Ishikawa (cell line): ENCODE results near the gene COL18A1.

Source experiments
- CEBPB ChIP-seq: IDR thresholded peaks from 2 replicates; pipeline ENCODE4 v1.6.1; 2012
- CREB1 ChIP-seq: IDR thresholded peaks from 2 replicates; pipeline ENCODE4 v1.6.1; 2012; ENCODE audit warnings: low read depth
- EGR1 ChIP-seq: IDR thresholded peaks from 2 replicates; pipeline ENCODE4 v1.6.1; 2012
- EP300 ChIP-seq: IDR thresholded peaks from 2 replicates; pipeline ENCODE4 v1.6.1; 2012; ENCODE audit warnings: borderline replicate concordance
- FOXM1 ChIP-seq: IDR thresholded peaks from 2 replicates; pipeline ENCODE4 v1.6.1; 2012; ENCODE audit warnings: low read depth, borderline replicate concordance
- NFIC ChIP-seq: IDR thresholded peaks from 2 replicates; pipeline ENCODE4 v1.6.1; 2012
- RAD21 ChIP-seq: IDR thresholded peaks from 2 replicates; pipeline ENCODE4 v1.6.1; 2012; ENCODE audit warnings: low read depth
- REST ChIP-seq: IDR thresholded peaks from 2 replicates; pipeline ENCODE4 v1.6.1; 2012; ENCODE audit warnings: low read depth, mild to moderate bottlenecking
- TAF1 ChIP-seq: IDR thresholded peaks from 2 replicates; pipeline ENCODE4 v1.6.1; 2012; ENCODE audit warnings: low read depth, mild to moderate bottlenecking
- TCF12 ChIP-seq: IDR thresholded peaks from 2 replicates; pipeline ENCODE4 v1.6.1; 2012; ENCODE audit warnings: low read depth
- TEAD4 ChIP-seq: IDR thresholded peaks from 2 replicates; pipeline ENCODE4 v1.6.1; 2012
- YY1 ChIP-seq: IDR thresholded peaks from 2 replicates; pipeline ENCODE4 v1.6.1; 2012; ENCODE audit warnings: low read depth
- ZBTB7A ChIP-seq: IDR thresholded peaks from 2 replicates; pipeline ENCODE4 v1.6.1; 2012; ENCODE audit warnings: low read depth
- TF ChIP-seq, protein P1 (sequence below): IDR thresholded peaks from 2 replicates; pipeline ENCODE4 v1.6.1; 2012
- TF ChIP-seq, protein P2 (sequence below): IDR thresholded peaks from 2 replicates; pipeline ENCODE4 v1.6.1; 2012

Gene COL18A1

GRCh38 chr21:45534636-45535331 lies 129.8 kb downstream of the COL18A1 start:
- no peak for TF ChIP-seq CEBPB
- no peak for TF ChIP-seq ZBTB7A
- TF ChIP-seq, protein P1, sequence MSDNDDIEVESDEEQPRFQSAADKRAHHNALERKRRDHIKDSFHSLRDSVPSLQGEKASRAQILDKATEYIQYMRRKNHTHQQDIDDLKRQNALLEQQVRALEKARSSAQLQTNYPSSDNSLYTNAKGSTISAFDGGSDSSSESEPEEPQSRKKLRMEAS: no peak
- no peak for TF ChIP-seq RAD21
- no peak for TF ChIP-seq EGR1
- TF ChIP-seq YY1: no peak
- TF ChIP-seq CREB1: no peak
- TF ChIP-seq, protein P2, sequence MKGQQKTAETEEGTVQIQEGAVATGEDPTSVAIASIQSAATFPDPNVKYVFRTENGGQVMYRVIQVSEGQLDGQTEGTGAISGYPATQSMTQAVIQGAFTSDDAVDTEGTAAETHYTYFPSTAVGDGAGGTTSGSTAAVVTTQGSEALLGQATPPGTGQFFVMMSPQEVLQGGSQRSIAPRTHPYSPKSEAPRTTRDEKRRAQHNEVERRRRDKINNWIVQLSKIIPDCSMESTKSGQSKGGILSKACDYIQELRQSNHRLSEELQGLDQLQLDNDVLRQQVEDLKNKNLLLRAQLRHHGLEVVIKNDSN: no peak
- TF ChIP-seq REST: no peak
- no peak for TF ChIP-seq TCF12
- no peak for TF ChIP-seq TAF1
- no peak for TF ChIP-seq TEAD4

DNA sequence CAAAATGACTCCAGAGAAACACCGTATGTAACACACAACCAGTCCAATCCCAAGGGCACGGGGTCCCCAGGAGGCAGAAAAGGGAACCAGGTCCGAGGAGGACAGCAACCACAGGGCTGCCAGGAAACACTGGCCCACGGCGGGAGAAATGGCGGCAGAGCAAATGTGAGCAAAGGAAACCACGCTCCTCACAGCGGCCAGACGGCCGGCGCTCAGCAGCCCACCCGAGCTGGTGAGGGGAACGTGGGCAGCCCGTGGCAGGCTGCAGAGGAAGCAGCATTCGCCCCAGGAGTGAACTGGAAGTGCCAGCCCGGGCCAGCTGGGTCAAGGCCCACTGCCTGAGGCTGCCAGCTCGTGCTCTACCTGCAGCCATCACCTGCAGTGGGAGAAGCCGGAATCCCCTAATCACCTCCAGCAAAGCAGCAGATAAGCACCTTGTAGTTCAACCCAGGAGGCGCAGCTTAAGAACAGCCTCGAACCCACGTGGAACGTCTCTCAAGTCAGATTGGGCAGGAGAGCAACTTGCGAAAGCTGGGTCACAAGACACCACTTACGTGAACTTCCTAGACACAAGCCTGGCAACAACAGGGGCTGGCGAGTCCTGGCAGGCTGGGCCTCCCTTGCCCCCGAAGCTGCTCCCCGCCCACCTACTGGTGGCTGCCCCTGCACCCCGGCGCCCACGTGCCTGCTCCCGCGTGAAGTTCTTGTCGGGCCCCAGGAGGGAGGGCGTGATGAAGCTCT lies 130.5 kb downstream of the COL18A1 start:
- TF ChIP-seq CEBPB (no peak), YY1 (no peak), NFIC (no peak), TEAD4 (no peak), TAF1 (no peak), RAD21 (no peak)
- TF ChIP-seq, protein P2: no peak

- no peak for TF ChIP-seq ZBTB7A
- TF ChIP-seq CEBPB: no peak
- no peak for TF ChIP-seq EGR1
- no peak for TF ChIP-seq REST
- TF ChIP-seq EP300: no peak
- TF ChIP-seq TEAD4: no peak
- TF ChIP-seq, protein P2: no peak
- TF ChIP-seq TCF12: no peak
- TF ChIP-seq NFIC: no peak
These were observed 131.5 kb downstream of the COL18A1 start for GRCh38 chr21:45536301-45537081.

GRCh38 chr21:45537111-45537745 lies 132.3 kb downstream of the COL18A1 start:
- TF ChIP-seq TCF12 (no peak), CREB1 (no peak), EGR1 (no peak), EP300 (no peak), YY1 (no peak), NFIC (no peak), RAD21 (no peak), ZBTB7A (no peak), TAF1 (no peak), TEAD4 (no peak), CEBPB (no peak), REST (no peak), FOXM1 (no peak)
- TF ChIP-seq, protein P2: no peak
- TF ChIP-seq, protein P1: no peak
